ENCODE measurements around the gene FAM136A. TPM values are rescaled to one million over a fixed set of nuclear protein-coding genes. Genes with fewer than 3 reads are reported as not detected.

FAM136A gene
- total and polyA plus RNA-seq, 10 of the 15 experiments (the other 5 are each of a cell fraction or from before 2014, with no cell fraction given) = 69.3 to 173 (median 107) TPM

MicroRNAs within 50 kb of the gene (microRNA counts, 767-probe panel; counts per million panel counts)
- microRNA hsa-miR-1285-3p = 55.3 counts per million

Small RNA genes within 50 kb of the gene (microRNA-seq; reads per million reads assigned to microRNA genes)
- gene MIR1285-2 = not detected

Small RNA genes within 50 kb of the gene (small RNA-seq; reads per million reads assigned to genes)
- gene AC016700.2 (not detected), gene MIR1285-2 (not detected)

Other genes starting within 250 kb of the FAM136A start
- 64.0 and 84.2 TPM in 2 replicates for gene PCBP1, start 214.6 kb downstream of the FAM136A start, total RNA-seq (2014; rRNA removed)
- 45.5 and 47.3 TPM in 2 replicates for gene PCBP1, start 214.6 kb downstream of the FAM136A start, total RNA-seq (2014; rRNA removed; fragmentation: Illumina TruSeq; extraction: Trizol)
- gene PCBP1, start 214.6 kb downstream of the FAM136A start, total RNA-seq (2021) = 494 and 497 TPM in 2 replicates
- 83.5 and 121 TPM in 2 replicates for gene PCBP1, start 214.6 kb downstream of the FAM136A start, polyA plus RNA-seq (2011; rRNA removed)
- 304 and 338 TPM in 2 replicates for gene PCBP1, start 214.6 kb downstream of the FAM136A start, polyA plus RNA-seq (2014; fragmentation: Illumina TruSeq; extraction: Trizol)
- 10 to 100 TPM; 24.4 to 28.9 TPM for gene PCBP1, start 214.6 kb downstream of the FAM136A start, polyA plus RNA-seq (2014; fragmentation: Nextera tagmentation; extraction: Ambion mirVana)
- 221 and 272 TPM in 2 replicates for gene PCBP1, start 214.6 kb downstream of the FAM136A start, polyA plus RNA-seq (2014; rRNA removed)
- gene PCBP1, start 214.6 kb downstream of the FAM136A start, polyA plus RNA-seq (2016; fragmentation: Nextera tagmentation; extraction: Ambion mirVana) = 100 to 1,000 TPM; 138 to 259 TPM
- gene C2orf42, start 111.0 kb downstream of the FAM136A start, total RNA-seq (2014; rRNA removed) = 14.2 and 16.9 TPM in 2 replicates
- 11.4 and 12.0 TPM in 2 replicates for gene C2orf42, start 111.0 kb downstream of the FAM136A start, total RNA-seq (2014; rRNA removed; fragmentation: Illumina TruSeq; extraction: Trizol)
- gene C2orf42, start 111.0 kb downstream of the FAM136A start, total RNA-seq (2021) = 13.0 and 16.6 TPM in 2 replicates
- gene C2orf42, start 111.0 kb downstream of the FAM136A start, polyA plus RNA-seq (2011; rRNA removed) = 10.0 and 11.1 TPM in 2 replicates
- 11.6 and 13.4 TPM in 2 replicates for gene C2orf42, start 111.0 kb downstream of the FAM136A start, polyA plus RNA-seq (2014; fragmentation: Illumina TruSeq; extraction: Trizol)
- gene C2orf42, start 111.0 kb downstream of the FAM136A start, polyA plus RNA-seq (2014; fragmentation: Nextera tagmentation; extraction: Ambion mirVana) = 1 to 10 TPM; 5.5 to 7.3 TPM
- gene C2orf42, start 111.0 kb downstream of the FAM136A start, polyA plus RNA-seq (2014; rRNA removed) = 10.3 and 13.2 TPM in 2 replicates
- 10 to 100 TPM; 17.3 to 19.8 TPM for gene C2orf42, start 111.0 kb downstream of the FAM136A start, polyA plus RNA-seq (2016; fragmentation: Nextera tagmentation; extraction: Ambion mirVana)
- 60.8 and 84.2 TPM in 2 replicates for gene TIA1, start 53.4 kb downstream of the FAM136A start, total RNA-seq (2014; rRNA removed)
- gene TIA1, start 53.4 kb downstream of the FAM136A start, total RNA-seq (2014; rRNA removed; fragmentation: Illumina TruSeq; extraction: Trizol) = 68.4 and 69.2 TPM in 2 replicates
- gene TIA1, start 53.4 kb downstream of the FAM136A start, total RNA-seq (2021) = 81.0 and 87.4 TPM in 2 replicates
- 155 and 223 TPM in 2 replicates for gene TIA1, start 53.4 kb downstream of the FAM136A start, polyA plus RNA-seq (2011; rRNA removed)
- 65.7 and 69.7 TPM in 2 replicates for gene TIA1, start 53.4 kb downstream of the FAM136A start, polyA plus RNA-seq (2014; fragmentation: Illumina TruSeq; extraction: Trizol)
- gene TIA1, start 53.4 kb downstream of the FAM136A start, polyA plus RNA-seq (2014; fragmentation: Nextera tagmentation; extraction: Ambion mirVana) = 10 to 100 TPM; 21.5 to 23.2 TPM
- 87.5 and 100.0 TPM in 2 replicates for gene TIA1, start 53.4 kb downstream of the FAM136A start, polyA plus RNA-seq (2014; rRNA removed)
- 10 to 100 TPM; 62.6 to 73.6 TPM for gene TIA1, start 53.4 kb downstream of the FAM136A start, polyA plus RNA-seq (2016; fragmentation: Nextera tagmentation; extraction: Ambion mirVana)
- gene PCYOX1, start 43.9 kb downstream of the FAM136A start, total RNA-seq (2014; rRNA removed) = 4.1 and 4.4 TPM in 2 replicates
- gene PCYOX1, start 43.9 kb downstream of the FAM136A start, total RNA-seq (2014; rRNA removed; fragmentation: Illumina TruSeq; extraction: Trizol) = 3.5 and 3.7 TPM in 2 replicates
- gene PCYOX1, start 43.9 kb downstream of the FAM136A start, total RNA-seq (2021) = 5.6 and 5.9 TPM in 2 replicates
- 5.1 and 5.5 TPM in 2 replicates for gene PCYOX1, start 43.9 kb downstream of the FAM136A start, polyA plus RNA-seq (2011; rRNA removed)
- 5.3 TPM in 2 replicates for gene PCYOX1, start 43.9 kb downstream of the FAM136A start, polyA plus RNA-seq (2014; fragmentation: Illumina TruSeq; extraction: Trizol)
- gene PCYOX1, start 43.9 kb downstream of the FAM136A start, polyA plus RNA-seq (2014; fragmentation: Nextera tagmentation; extraction: Ambion mirVana) = 1 to 10 TPM; 1.8 to 2.0 TPM
- gene PCYOX1, start 43.9 kb downstream of the FAM136A start, polyA plus RNA-seq (2014; rRNA removed) = 2.8 and 3.1 TPM in 2 replicates
- gene PCYOX1, start 43.9 kb downstream of the FAM136A start, polyA plus RNA-seq (2016; fragmentation: Nextera tagmentation; extraction: Ambion mirVana) = 1 to 10 TPM; 5.7 to 5.9 TPM
- 260 and 377 TPM in 2 replicates for gene SNRPG, start 8.3 kb downstream of the FAM136A start, total RNA-seq (2014; rRNA removed)
- 341 and 344 TPM in 2 replicates for gene SNRPG, start 8.3 kb downstream of the FAM136A start, total RNA-seq (2014; rRNA removed; fragmentation: Illumina TruSeq; extraction: Trizol)
- gene SNRPG, start 8.3 kb downstream of the FAM136A start, total RNA-seq (2021) = 292 and 308 TPM in 2 replicates
- gene SNRPG, start 8.3 kb downstream of the FAM136A start, polyA plus RNA-seq (2011; rRNA removed) = 340 and 642 TPM in 2 replicates
- gene SNRPG, start 8.3 kb downstream of the FAM136A start, polyA plus RNA-seq (2014; fragmentation: Illumina TruSeq; extraction: Trizol) = 419 and 429 TPM in 2 replicates
- 1,000 to 10,000 TPM; 1,365 to 1,464 TPM for gene SNRPG, start 8.3 kb downstream of the FAM136A start, polyA plus RNA-seq (2014; fragmentation: Nextera tagmentation; extraction: Ambion mirVana)
- gene SNRPG, start 8.3 kb downstream of the FAM136A start, polyA plus RNA-seq (2014; rRNA removed) = 572 and 773 TPM in 2 replicates
- 1,000 to 10,000 TPM; 1,122 to 1,145 TPM for gene SNRPG, start 8.3 kb downstream of the FAM136A start, polyA plus RNA-seq (2016; fragmentation: Nextera tagmentation; extraction: Ambion mirVana)